ENCODE data around the gene IL1RAPL2.
"Not testable (repeated sequence)": the region's sequence is repeated elsewhere in the genome, so short reads cannot be mapped to it uniquely, and the experiment has no call there.

Gene IL1RAPL2

GRCh38 chrX:104677517-104677916, 111.5 kb downstream of the IL1RAPL2 start:
- not testable (repeated sequence) for DNase-seq

- DNase-seq, result no peak
These were observed 113.2 kb downstream of the IL1RAPL2 start for GRCh38 chrX:104679175-104679574.

GRCh38 chrX:104681214-104681613, 115.2 kb downstream of the IL1RAPL2 start:
- DNase-seq, result no peak

DNA sequence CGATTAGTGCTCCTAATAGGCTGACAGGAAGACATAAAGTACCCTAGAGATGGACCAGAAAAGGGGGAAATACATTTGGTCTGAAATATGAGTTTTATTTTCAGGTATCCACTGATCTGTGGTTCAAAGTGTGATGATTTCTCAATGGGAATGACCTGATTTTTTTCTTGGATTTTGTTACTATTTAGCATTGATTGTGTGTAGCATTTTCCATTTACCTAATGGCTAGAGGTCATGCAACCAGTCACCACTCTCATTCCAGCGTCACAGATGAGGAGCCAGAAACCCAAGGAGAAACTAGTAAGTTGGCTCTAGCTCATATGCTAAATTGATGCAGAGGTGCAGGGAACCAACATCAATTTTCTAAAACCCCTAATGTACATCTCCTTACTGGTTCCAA, 118.1 kb downstream of the IL1RAPL2 start:
- DNase-seq, result no peak

- no peak for DNase-seq
These were observed 129.6 kb downstream of the IL1RAPL2 start for GRCh38 chrX:104695593-104695992.

DNA sequence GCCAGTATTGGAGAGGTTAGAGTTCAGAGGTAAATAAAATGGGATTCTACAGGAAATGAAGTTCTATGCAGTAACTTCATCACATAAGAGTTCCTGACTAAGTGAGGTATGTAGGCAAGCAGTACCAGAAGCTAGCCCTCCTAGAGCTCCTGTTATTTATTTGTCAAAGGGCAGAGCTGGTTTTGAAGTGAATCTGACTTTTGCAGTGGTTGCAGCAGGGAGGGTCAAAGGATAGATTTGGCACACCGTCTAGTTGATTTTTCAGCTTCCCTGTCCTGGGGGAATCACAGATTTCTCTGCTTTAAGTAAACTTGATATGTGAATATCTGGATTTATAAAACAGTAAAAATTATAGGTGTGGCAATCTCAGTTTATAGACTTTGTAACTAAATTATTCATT, 130.7 kb downstream of the IL1RAPL2 start:
- DNase-seq, result no peak

GRCh38 chrX:104697294-104697693, 131.3 kb downstream of the IL1RAPL2 start:
- DNase-seq, result no peak

- DNase-seq, result no peak
These were observed 141.0 kb downstream of the IL1RAPL2 start for GRCh38 chrX:104707042-104707441.

GRCh38 chrX:104707572-104707971, 141.6 kb downstream of the IL1RAPL2 start:
- DNase-seq, result no peak

GRCh38 chrX:104712515-104712914, 146.5 kb downstream of the IL1RAPL2 start:
- DNase-seq, result no peak

DNA sequence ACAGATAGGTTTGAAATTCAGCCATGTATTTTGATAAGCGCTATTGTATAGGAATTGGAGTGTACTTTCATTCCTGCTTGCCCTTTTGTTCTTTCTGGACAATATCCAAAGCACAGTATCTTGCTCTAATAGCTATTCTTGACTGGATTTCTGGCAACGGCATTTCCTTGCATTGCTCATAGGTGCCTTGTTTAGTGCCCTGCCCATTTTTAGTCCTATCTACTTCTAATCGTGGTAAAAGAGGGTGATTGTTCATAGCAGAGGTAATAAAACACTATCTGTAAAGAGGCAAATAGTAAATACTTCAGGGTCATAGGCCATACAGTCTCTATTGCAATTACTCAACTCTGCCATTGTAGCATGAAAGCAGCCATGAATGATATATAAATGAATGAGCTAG, 155.9 kb downstream of the IL1RAPL2 start:
- no peak for DNase-seq

GRCh38 chrX:104728456-104728855, 162.5 kb downstream of the IL1RAPL2 start:
- DNase-seq, result no peak

GRCh38 chrX:104742355-104742754, 176.4 kb downstream of the IL1RAPL2 start:
- no peak for DNase-seq

DNA sequence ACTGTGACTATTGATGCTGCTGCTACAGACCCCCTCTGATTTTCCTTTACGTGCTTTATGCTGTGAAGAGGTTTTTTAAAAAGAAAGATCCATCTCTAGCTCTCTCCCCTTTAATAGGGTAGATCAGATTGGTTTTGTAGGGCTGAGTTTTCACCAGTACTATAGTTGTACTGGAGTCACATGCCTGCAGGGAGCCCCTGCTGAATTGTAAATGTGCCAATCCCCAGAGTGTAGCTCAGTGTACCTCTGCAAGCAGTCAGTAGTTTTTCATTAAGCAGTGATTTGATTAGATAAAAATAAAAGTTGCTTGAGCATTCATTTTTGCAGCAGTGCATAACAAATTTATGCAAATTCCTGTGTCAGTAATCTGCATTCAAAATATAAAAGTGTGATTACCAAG, 179.2 kb downstream of the IL1RAPL2 start:
- DNase-seq, result no peak

DNA sequence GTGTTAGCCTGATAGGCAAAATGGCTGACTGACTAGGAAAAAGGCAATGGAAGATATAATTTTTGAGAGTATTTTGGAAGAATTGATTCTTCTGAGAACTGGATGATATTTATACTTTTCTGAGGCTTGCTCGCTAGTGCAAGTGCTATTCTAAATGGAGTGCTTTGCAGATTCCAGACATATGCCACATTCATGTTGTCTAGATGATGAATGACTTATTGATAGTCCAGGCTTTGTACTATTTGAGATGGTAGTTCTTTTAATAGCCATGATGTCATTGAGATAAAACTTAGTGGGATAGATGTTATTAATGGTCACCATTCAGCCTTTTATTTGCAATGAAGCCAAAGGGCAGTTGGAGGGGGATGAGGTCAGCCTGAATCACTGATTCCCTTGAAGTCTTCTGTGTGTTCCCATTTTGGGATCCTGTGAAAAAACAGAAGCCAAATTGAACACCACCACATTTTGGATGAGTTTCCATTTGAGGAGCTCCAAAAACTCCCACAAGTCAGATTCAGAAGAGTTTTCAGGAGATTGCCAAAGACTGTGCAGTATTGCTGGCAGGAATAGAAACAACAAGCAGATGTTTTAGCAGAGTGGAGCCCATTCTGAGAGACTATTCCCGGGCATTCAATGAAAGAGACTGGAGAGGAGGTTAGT, 184.1 kb downstream of the IL1RAPL2 start:
- DNase-seq, result no peak

- no peak for DNase-seq
These were observed 196.6 kb downstream of the IL1RAPL2 start for GRCh38 chrX:104762641-104763040.

DNA sequence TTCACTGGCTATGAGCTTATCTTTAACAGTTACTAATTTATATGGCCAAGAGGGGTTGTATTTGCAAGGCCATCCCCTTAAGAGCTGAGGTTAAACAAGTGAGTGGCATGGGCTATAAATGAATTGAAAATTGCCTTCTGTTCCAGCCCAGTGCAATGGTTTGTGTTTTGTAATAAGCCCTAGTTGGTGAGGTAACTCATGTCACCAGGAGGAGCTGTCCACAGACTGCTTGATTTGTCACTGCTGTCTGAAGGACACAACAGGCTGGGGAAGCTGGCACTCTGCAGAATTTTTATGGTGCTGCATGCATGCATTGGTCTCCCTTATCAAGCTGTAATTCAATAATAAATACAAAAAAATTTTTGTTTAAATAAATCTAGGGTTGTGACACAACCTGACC, 223.8 kb downstream of the IL1RAPL2 start:
- no peak for DNase-seq

DNA sequence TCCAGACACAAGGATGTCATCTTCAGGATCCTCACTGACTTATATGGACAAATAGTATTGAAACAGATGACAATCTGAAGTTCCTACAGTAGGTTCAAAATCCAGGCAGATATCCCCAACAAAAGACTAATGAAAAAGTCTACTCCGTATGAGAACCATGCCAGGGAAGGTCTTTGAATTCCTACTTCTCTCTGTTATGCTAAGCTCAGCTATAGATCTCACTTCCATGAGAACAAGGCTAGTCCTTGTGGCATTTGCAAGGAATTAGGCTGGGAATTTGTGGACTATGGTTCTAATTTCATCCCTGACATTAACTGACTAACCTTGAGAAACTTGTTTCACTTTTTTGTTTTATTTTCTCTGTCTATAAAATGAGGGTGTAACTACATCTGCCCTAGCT, 229.8 kb downstream of the IL1RAPL2 start:
- no peak for DNase-seq

GRCh38 chrX:104803219-104803618, 237.2 kb downstream of the IL1RAPL2 start:
- no peak for DNase-seq

- DNase-seq, result no peak
These were observed 240.3 kb downstream of the IL1RAPL2 start for GRCh38 chrX:104806346-104806745.

DNA sequence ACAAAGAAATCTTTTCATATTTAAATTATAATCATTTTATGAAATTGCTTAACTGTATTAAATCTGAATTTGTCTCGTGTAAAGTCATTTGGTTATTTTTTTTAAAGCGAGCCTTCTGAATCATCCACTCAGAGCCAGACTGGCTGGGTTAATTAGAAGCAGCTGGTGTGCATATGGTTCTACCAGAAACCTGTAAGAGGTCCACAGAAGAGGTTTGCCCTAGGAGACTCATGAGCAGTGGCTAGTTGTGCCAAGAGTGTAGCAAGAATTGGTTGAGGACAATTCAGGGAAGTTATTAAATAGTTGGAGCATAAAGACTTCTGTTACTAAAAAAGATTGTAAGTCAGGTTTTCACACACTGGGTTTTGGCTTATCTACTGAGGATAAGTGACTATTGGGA, 267.4 kb downstream of the IL1RAPL2 start:
- DNase-seq, result no peak

- no peak for DNase-seq
These were observed 276.6 kb downstream of the IL1RAPL2 start for GRCh38 chrX:104842646-104843045.

DNA sequence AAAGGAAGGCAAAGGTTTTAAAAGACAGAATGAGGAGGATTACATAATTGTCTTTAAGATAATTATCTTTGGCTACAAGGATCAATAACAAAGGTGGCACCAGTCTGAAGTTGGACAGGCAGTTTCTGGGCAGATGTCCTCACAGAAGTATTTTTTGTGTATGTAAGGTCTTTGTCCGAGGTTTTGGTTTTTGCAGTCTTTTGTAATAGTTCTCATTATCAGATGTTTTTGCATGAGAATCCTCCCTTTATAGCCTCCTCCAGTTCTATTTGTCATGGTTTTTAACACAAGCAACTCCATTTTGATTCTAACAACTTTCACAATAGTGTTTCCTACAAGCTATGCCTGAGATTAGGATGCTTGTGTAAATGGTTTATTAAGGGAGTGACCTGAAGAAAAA, 286.2 kb downstream of the IL1RAPL2 start:
- no peak for DNase-seq

DNA sequence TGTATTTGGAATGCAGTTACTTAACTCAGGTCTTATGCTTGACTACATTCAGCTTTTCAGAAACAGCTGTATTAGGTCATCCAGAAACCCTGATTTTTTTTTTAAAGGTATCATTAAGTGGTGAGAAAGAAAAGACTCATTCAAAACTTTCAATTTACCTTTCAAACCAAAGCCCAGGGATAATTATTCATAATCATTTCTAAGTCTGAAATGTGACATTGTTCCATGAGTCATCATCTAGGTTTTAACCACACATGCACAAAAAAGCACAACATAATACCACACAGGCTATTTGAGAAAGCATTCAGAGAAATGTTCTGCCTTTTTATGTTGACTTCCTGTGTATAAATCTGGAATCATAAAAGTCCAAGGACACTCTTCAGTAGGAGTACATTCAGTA, 288.2 kb downstream of the IL1RAPL2 start:
- no peak for DNase-seq

DNA sequence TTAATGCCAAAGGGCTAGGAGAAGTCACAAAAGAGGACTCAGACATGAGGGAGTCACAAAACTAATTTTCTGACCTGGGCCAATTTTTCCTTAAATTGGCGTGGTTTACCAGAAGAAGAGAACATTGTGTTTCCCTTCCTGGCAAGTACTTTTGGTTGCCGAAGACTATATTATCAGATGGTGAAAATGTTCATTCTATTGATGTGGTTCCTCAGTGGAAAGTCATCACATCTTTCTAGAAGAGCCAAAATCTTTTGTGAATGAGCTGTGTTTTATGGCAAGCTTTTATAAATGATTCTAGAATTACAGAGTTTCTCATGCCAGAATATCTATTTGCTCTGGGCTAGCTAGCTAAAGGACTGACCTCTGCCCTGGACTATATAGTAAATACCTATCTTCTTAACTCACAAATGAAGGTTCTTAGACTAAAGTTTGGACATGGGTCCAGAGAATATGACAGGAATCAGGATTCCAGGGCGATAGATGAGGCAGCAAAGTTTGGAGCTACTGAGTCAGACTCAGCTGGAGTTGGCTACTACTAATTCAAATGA, 288.9 kb downstream of the IL1RAPL2 start:
- no peak for DNase-seq

Data from activated T-cell treated with anti-CD3 and anti-CD28 coated beads, Interleukin-2, amount 50 U/mL, for 48 hours (primary cell).